ENCODE measurements around the gene AKIRIN1. TPM values are rescaled to one million over a fixed set of nuclear protein-coding genes. Genes with fewer than 3 reads are reported as not detected.
A peak's percentile ranks its signal among the peaks of the same experiment; 100 is the strongest.

Gene AKIRIN1
- total RNA-seq, 2 donors from 2014 or later = 128 to 137 TPM

DNA sequence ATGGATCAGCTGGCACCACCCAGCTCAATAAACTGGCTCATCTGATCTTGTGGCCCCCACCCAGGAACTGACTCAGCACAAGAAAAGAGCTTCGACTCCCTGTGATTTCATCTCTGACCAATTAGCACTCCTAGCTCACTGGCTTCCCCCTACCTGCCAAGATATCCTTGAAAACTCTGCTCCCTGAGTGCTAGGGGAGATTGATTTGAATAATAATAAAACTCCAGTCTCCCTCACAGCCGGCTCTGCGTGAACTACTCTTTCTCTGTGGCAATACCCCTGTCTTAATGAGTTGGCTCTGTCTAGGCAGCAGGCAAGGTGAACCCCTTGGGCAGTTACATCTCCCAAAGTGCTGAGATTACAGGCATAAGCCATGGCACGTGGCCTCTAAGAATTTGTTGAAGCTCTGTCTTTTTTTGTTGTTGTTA lies 37.6 kb upstream of the AKIRIN1 start:
- no peak overlapping the region for H3K9ac ChIP-seq (ENCODE audit: extremely low read depth, low read length, poor library complexity, severe bottlenecking)
- H3K27me3 ChIP-seq (ENCODE audit: control insufficient read depth, insufficient read depth, low read length, poor library complexity, severe bottlenecking) = no peaks in the 10 kb centered on the region
- H3K27ac Mint-ChIP-seq = no peak overlapping the region
- H3K9me3 Mint-ChIP-seq = peaks cover 10% of the 10 kb centered on the region
- H3K4me3 Mint-ChIP-seq = no peak overlapping the region
- no peaks in the 10 kb centered on the region for H3K36me3 Mint-ChIP-seq (ENCODE audit: low read depth)
- H3K27ac ChIP-seq (ENCODE audit: low read depth, low read length) = no peak overlapping the region
- H3K9me3 ChIP-seq (ENCODE audit: control insufficient read depth, low read length) = no peaks in the 10 kb centered on the region
- no peaks in the 10 kb centered on the region for H3K27me3 Mint-ChIP-seq (ENCODE audit: insufficient read depth)
- TF ChIP-seq, protein P1, sequence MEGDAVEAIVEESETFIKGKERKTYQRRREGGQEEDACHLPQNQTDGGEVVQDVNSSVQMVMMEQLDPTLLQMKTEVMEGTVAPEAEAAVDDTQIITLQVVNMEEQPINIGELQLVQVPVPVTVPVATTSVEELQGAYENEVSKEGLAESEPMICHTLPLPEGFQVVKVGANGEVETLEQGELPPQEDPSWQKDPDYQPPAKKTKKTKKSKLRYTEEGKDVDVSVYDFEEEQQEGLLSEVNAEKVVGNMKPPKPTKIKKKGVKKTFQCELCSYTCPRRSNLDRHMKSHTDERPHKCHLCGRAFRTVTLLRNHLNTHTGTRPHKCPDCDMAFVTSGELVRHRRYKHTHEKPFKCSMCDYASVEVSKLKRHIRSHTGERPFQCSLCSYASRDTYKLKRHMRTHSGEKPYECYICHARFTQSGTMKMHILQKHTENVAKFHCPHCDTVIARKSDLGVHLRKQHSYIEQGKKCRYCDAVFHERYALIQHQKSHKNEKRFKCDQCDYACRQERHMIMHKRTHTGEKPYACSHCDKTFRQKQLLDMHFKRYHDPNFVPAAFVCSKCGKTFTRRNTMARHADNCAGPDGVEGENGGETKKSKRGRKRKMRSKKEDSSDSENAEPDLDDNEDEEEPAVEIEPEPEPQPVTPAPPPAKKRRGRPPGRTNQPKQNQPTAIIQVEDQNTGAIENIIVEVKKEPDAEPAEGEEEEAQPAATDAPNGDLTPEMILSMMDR (conservative IDR thresholded peaks at IDR 0.05) = no peak
- 27 to 30% methylated on average over 2 to 4 of the region's 4 CpGs for WGBS, 2 experiments (ENCODE audit: insufficient coverage in 1 of 2, insufficient read length in 1 of 2)
- no peak overlapping the region for H3K4me3 ChIP-seq (ENCODE audit: low read length)
- H3K4me1 ChIP-seq (ENCODE audit: control insufficient read depth, insufficient read depth, low read length) = no peaks in the 10 kb centered on the region
- H3K36me3 ChIP-seq (ENCODE audit: control insufficient read depth, insufficient read depth, low read length) = no peaks in the 10 kb centered on the region
- peak; percentile 64 for DNase-seq
- no peaks in the 10 kb centered on the region for H3K4me1 Mint-ChIP-seq

DNA sequence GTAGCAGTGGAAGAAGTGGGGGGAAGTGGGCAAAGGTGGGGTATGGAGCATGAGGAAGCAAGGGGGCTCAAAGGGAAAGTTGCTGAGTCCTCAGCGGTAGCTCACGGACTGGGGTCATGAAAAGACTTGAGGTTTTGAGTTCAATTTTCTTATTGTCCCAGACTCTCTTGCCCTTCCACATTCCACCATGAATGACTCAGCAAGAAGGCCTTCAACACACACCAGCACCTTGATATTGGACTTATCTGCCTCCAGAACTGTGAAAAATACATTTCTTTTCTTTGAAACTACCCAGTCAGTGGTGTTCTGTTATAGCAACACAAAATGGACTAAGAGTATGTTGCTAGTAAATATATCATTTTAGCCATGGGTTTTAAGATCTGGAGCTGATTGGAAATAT lies 32.1 kb upstream of the AKIRIN1 start:
- Histone ChIP-seq H3K36me3 (ENCODE audit: control insufficient read depth, insufficient read depth, low read length) (no peaks in the 10 kb centered on the region), H3K9me3 (ENCODE audit: control insufficient read depth, low read length) (no peaks in the 10 kb centered on the region), H3K4me3 (ENCODE audit: low read length) (no peak overlapping the region), H3K9ac (ENCODE audit: extremely low read depth, low read length, poor library complexity, severe bottlenecking) (no peak overlapping the region), H3K4me1 (ENCODE audit: control insufficient read depth, insufficient read depth, low read length) (no peaks in the 10 kb centered on the region), H3K27ac (ENCODE audit: low read depth, low read length) (no peak overlapping the region), H3K27me3 (ENCODE audit: control insufficient read depth, insufficient read depth, low read length, poor library complexity, severe bottlenecking) (no peaks in the 10 kb centered on the region)
- Mint-ChIP-seq H3K36me3 (ENCODE audit: low read depth) (no peaks in the 10 kb centered on the region), H3K9me3 (no peaks in the 10 kb centered on the region), H3K27me3 (ENCODE audit: insufficient read depth) (peaks cover 3% of the 10 kb centered on the region), H3K4me3 (no peak overlapping the region), H3K27ac (peak overlapping the region; percentile 38), H3K4me1 (no peaks in the 10 kb centered on the region)
- 91% methylated on average over 2 of the region's 2 CpGs; no CpG with 5 or more reads in 1 of the 2 experiments for WGBS, 2 experiments (ENCODE audit: insufficient coverage in 1 of 2, insufficient read length in 1 of 2)
- TF ChIP-seq, protein P1 (conservative IDR thresholded peaks at IDR 0.05) = no peak
- DNase-seq = no peak

DNA sequence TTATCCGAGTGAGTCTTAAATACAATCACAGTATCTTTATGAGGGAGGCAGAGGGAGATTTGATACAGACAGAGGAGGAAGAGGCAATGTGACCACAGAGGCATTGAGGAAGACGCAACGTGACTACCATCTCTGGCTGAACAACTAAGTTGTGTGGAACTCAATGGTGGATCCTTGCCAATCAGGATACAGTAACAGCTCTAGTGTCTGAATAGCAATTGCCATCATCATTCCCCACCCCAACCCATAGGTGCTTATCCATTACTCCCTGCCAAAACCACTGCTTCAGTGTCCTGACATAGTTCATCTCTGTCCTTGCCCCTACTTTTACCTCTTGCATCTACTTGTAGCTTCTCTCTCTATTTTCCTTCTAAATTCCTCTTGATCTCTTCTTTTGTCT lies 29.0 kb upstream of the AKIRIN1 start:
- no peak overlapping the region for H3K4me3 Mint-ChIP-seq
- no peaks in the 10 kb centered on the region for H3K4me1 Mint-ChIP-seq
- Histone ChIP-seq H3K36me3 (ENCODE audit: control insufficient read depth, insufficient read depth, low read length) (no peaks in the 10 kb centered on the region), H3K9ac (ENCODE audit: extremely low read depth, low read length, poor library complexity, severe bottlenecking) (no peak overlapping the region), H3K4me3 (ENCODE audit: low read length) (no peak overlapping the region), H3K4me1 (ENCODE audit: control insufficient read depth, insufficient read depth, low read length) (no peaks in the 10 kb centered on the region), H3K27ac (ENCODE audit: low read depth, low read length) (no peak overlapping the region), H3K9me3 (ENCODE audit: control insufficient read depth, low read length) (no peaks in the 10 kb centered on the region), H3K27me3 (ENCODE audit: control insufficient read depth, insufficient read depth, low read length, poor library complexity, severe bottlenecking) (peaks cover 2% of the 10 kb centered on the region)
- WGBS, 2 experiments (ENCODE audit: insufficient coverage in 1 of 2, insufficient read length in 1 of 2) = 87 to 100% methylated on average over 1 to 3 of the region's 3 CpGs
- DNase-seq = no peak
- peaks cover 8% of the 10 kb centered on the region for H3K27me3 Mint-ChIP-seq (ENCODE audit: insufficient read depth)
- no peaks in the 10 kb centered on the region for H3K9me3 Mint-ChIP-seq
- no peak overlapping the region for H3K27ac Mint-ChIP-seq
- no peaks in the 10 kb centered on the region for H3K36me3 Mint-ChIP-seq (ENCODE audit: low read depth)
- TF ChIP-seq, protein P1 (conservative IDR thresholded peaks at IDR 0.05) = no peak
